ENCODE data around the gene SETD3. TPM values are rescaled to one million over a fixed set of nuclear protein-coding genes. Genes with fewer than 3 reads are reported as not detected.
A peak's percentile ranks its signal among the peaks of the same experiment; 100 is the strongest.

The SETD3 gene
- total RNA-seq, 2 experiments from 2014 or later, result 56.8 to 64.5 TPM

- peaks cover 73% of the 10 kb centered on the region for H3K36me3 Mint-ChIP-seq (ENCODE audit: low read depth)
- peaks cover 13% of the 10 kb centered on the region for H3K9me3 Mint-ChIP-seq
- no peak overlapping the region for H3K4me3 Mint-ChIP-seq
- H3K27ac Mint-ChIP-seq, result no peak overlapping the region
- peaks cover 27% of the 10 kb centered on the region for H3K4me1 Mint-ChIP-seq
- DNase-seq, result no peak
- ChIA-PET POLR2A (no interaction called here), CTCF (no interaction called here)
- H3K27me3 Mint-ChIP-seq, result no peaks in the 10 kb centered on the region
These were observed 48.7 kb downstream of the SETD3 start for GRCh38 chr14:99431986-99432385.

GRCh38 chr14:99430491-99430890, 50.2 kb downstream of the SETD3 start:
- POLR2A ChIA-PET, result no interaction called here
- DNase-seq, result peak; percentile 18
- Mint-ChIP-seq H3K27me3 (no peaks in the 10 kb centered on the region), H3K36me3 (ENCODE audit: low read depth) (peaks cover 65% of the 10 kb centered on the region), H3K4me1 (peaks cover 12% of the 10 kb centered on the region), H3K27ac (no peak overlapping the region), H3K4me3 (no peak overlapping the region), H3K9me3 (peaks cover 13% of the 10 kb centered on the region)
- CTCF ChIA-PET, result interaction anchor here (0.6 to 0.9 kb wide), 2 partner anchors 15 to 948 kb away, joined by 3 read pairs; no protein-coding TSS in a partner anchor

- H3K36me3 Mint-ChIP-seq (ENCODE audit: low read depth), result peaks cover 49% of the 10 kb centered on the region
These were observed 52.9 kb downstream of the SETD3 start for GRCh38 chr14:99427632-99428300.

GRCh38 chr14:99426813-99427346, 53.8 kb downstream of the SETD3 start:
- no peak for DNase-seq
- peaks cover 44% of the 10 kb centered on the region for H3K36me3 Mint-ChIP-seq (ENCODE audit: low read depth)
- CTCF ChIA-PET, result interaction anchor here (1.0 to 1.2 kb wide), 2 partner anchors 8 to 34 kb away, joined by 3 read pairs; no protein-coding TSS in a partner anchor

More at GRCh38 chr14:99427632-99428300, 52.9 kb downstream of the SETD3 start:
- Mint-ChIP-seq H3K4me1 (peaks cover 9% of the 10 kb centered on the region), H3K27me3 (no peaks in the 10 kb centered on the region), H3K9me3 (peaks cover 13% of the 10 kb centered on the region), H3K27ac (no peak overlapping the region), H3K4me3 (no peak overlapping the region)
- CTCF ChIA-PET, result interaction anchor here (1.0 to 1.6 kb wide), 3 partner anchors 7 to 35 kb away, joined by 3 to 5 read pairs (median 3); no protein-coding TSS in a partner anchor
- DNase-seq, result no peak
- POLR2A ChIA-PET, result no interaction called here

GRCh38 chr14:99426265-99426664, 54.4 kb downstream of the SETD3 start:
- Mint-ChIP-seq H3K36me3 (ENCODE audit: low read depth) (peaks cover 40% of the 10 kb centered on the region), H3K4me1 (peaks cover 9% of the 10 kb centered on the region), H3K27ac (no peak overlapping the region)

More at GRCh38 chr14:99426813-99427346, 53.8 kb downstream of the SETD3 start:
- H3K9me3 Mint-ChIP-seq, result peaks cover 13% of the 10 kb centered on the region
- POLR2A ChIA-PET, result no interaction called here
- H3K4me1 Mint-ChIP-seq, result peaks cover 9% of the 10 kb centered on the region
- H3K27me3 Mint-ChIP-seq, result no peaks in the 10 kb centered on the region
- no peak overlapping the region for H3K4me3 Mint-ChIP-seq
- no peak overlapping the region for H3K27ac Mint-ChIP-seq

GRCh38 chr14:99425272-99425681, 55.4 kb downstream of the SETD3 start:
- Mint-ChIP-seq H3K36me3 (ENCODE audit: low read depth) (peaks cover 30% of the 10 kb centered on the region), H3K9me3 (peaks cover 10% of the 10 kb centered on the region), H3K27ac (no peak overlapping the region)

More at GRCh38 chr14:99426265-99426664, 54.4 kb downstream of the SETD3 start:
- Mint-ChIP-seq H3K4me3 (no peak overlapping the region), H3K27me3 (no peaks in the 10 kb centered on the region), H3K9me3 (peaks cover 13% of the 10 kb centered on the region)
- ChIA-PET CTCF (interaction anchor here (1.0 to 1.2 kb wide), 2 partner anchors 9 to 33 kb away, joined by 3 read pairs; no protein-coding TSS in a partner anchor), POLR2A (no interaction called here)
- DNase-seq, result no peak

GRCh38 chr14:99424306-99424877, 56.3 kb downstream of the SETD3 start:
- CTCF ChIA-PET, result interaction anchor here (0.5 kb wide), 1 partner anchor 8 kb away, joined by 3 read pairs; no protein-coding TSS in a partner anchor
- POLR2A ChIA-PET, result no interaction called here
- Mint-ChIP-seq H3K4me1 (peaks cover 6% of the 10 kb centered on the region), H3K36me3 (ENCODE audit: low read depth) (peaks cover 22% of the 10 kb centered on the region), H3K9me3 (peaks cover 10% of the 10 kb centered on the region), H3K27ac (peak overlapping the region; percentile 15), H3K27me3 (no peaks in the 10 kb centered on the region), H3K4me3 (no peak overlapping the region)
- no peak for DNase-seq

More at GRCh38 chr14:99425272-99425681, 55.4 kb downstream of the SETD3 start:
- no peak overlapping the region for H3K4me3 Mint-ChIP-seq
- POLR2A ChIA-PET, result no interaction called here
- DNase-seq, result no peak
- CTCF ChIA-PET, result no interaction called here
- peaks cover 6% of the 10 kb centered on the region for H3K4me1 Mint-ChIP-seq
- H3K27me3 Mint-ChIP-seq, result no peaks in the 10 kb centered on the region

- Mint-ChIP-seq H3K9me3 (peaks cover 4% of the 10 kb centered on the region), H3K27ac (no peak overlapping the region), H3K4me1 (peaks cover 7% of the 10 kb centered on the region), H3K4me3 (no peak overlapping the region), H3K36me3 (ENCODE audit: low read depth) (peaks cover 12% of the 10 kb centered on the region), H3K27me3 (no peaks in the 10 kb centered on the region)
- POLR2A ChIA-PET, result no interaction called here
- no peak for DNase-seq
- CTCF ChIA-PET, result no interaction called here
These were observed 57.2 kb downstream of the SETD3 start for GRCh38 chr14:99423434-99423833.

- Mint-ChIP-seq H3K4me3 (no peak overlapping the region), H3K9me3 (no peaks in the 10 kb centered on the region), H3K36me3 (ENCODE audit: low read depth) (peaks cover 2% of the 10 kb centered on the region), H3K27me3 (no peaks in the 10 kb centered on the region), H3K27ac (no peak overlapping the region), H3K4me1 (peaks cover 8% of the 10 kb centered on the region)
- DNase-seq, result no peak
- ChIA-PET POLR2A (no interaction called here), CTCF (no interaction called here)
These were observed 58.2 kb downstream of the SETD3 start for GRCh38 chr14:99422228-99423010.

GRCh38 chr14:99420711-99421110, 59.9 kb downstream of the SETD3 start:
- CTCF ChIA-PET, result no interaction called here
- DNase-seq, result no peak
- no peak overlapping the region for H3K27ac Mint-ChIP-seq

GRCh38 chr14:99419905-99420304, 60.8 kb downstream of the SETD3 start:
- DNase-seq, result no peak
- H3K4me1 Mint-ChIP-seq, result peaks cover 14% of the 10 kb centered on the region
- ChIA-PET POLR2A (no interaction called here), CTCF (interaction anchor here (1.6 kb wide), 1 partner anchor 31 kb away, joined by 4 read pairs; no protein-coding TSS in a partner anchor)
- H3K9me3 Mint-ChIP-seq, result no peaks in the 10 kb centered on the region
- H3K4me3 Mint-ChIP-seq, result no peak overlapping the region
- H3K27me3 Mint-ChIP-seq, result no peaks in the 10 kb centered on the region
- H3K36me3 Mint-ChIP-seq (ENCODE audit: low read depth), result peaks cover 5% of the 10 kb centered on the region
- H3K27ac Mint-ChIP-seq, result no peak overlapping the region

More at GRCh38 chr14:99420711-99421110, 59.9 kb downstream of the SETD3 start:
- H3K9me3 Mint-ChIP-seq, result no peaks in the 10 kb centered on the region
- POLR2A ChIA-PET, result no interaction called here
- peaks cover 2% of the 10 kb centered on the region for H3K36me3 Mint-ChIP-seq (ENCODE audit: low read depth)
- peaks cover 8% of the 10 kb centered on the region for H3K4me1 Mint-ChIP-seq
- H3K27me3 Mint-ChIP-seq, result no peaks in the 10 kb centered on the region
- H3K4me3 Mint-ChIP-seq, result no peak overlapping the region

- no peak for DNase-seq
- peaks cover 17% of the 10 kb centered on the region for H3K4me1 Mint-ChIP-seq
- POLR2A ChIA-PET, result no interaction called here
- no peaks in the 10 kb centered on the region for H3K9me3 Mint-ChIP-seq
- H3K27me3 Mint-ChIP-seq, result no peaks in the 10 kb centered on the region
- no peak overlapping the region for H3K4me3 Mint-ChIP-seq
- H3K36me3 Mint-ChIP-seq (ENCODE audit: low read depth), result peaks cover 6% of the 10 kb centered on the region
- no peak overlapping the region for H3K27ac Mint-ChIP-seq
- CTCF ChIA-PET, result interaction anchor here (1.6 kb wide), 1 partner anchor 29 kb away, joined by 4 read pairs; no protein-coding TSS in a partner anchor
These were observed 62.4 kb downstream of the SETD3 start for GRCh38 chr14:99418242-99418641.

Measured in activated CD4-positive, alpha-beta T cell treated with anti-CD3 and anti-CD28 coated beads, Interleukin-2, amount 10 ng/mL, durations not matched to agents 7 days and 5 days (primary cell).